Retinal pigment epithelial cell (primary cell): ENCODE results near the gene CELSR1.

ENCODE experiments used
- DNase-seq: peaks from one replicate; pipeline ENCODE4 v3.0.0-alpha.2; 2010; ENCODE audit warnings: low read depth
- H3K4me3 ChIP-seq: 2 replicates; pipeline ENCODE4 v1.5.1; 2011; ENCODE audit warnings: mild to moderate bottlenecking, low read length, control low read depth, moderate library complexity
- TF ChIP-seq, protein P1 (sequence below): conservative IDR thresholded peaks from 2 replicates; pipeline ENCODE4 v1.5.1; 2011; ENCODE audit warnings: low read depth, low read length, control low read depth, inconsistent platforms

Gene CELSR1

GRCh38 chr22:46351767-46352166 lies 185.7 kb downstream of the CELSR1 start:
- H3K4me3 ChIP-seq: no peak overlapping the region
- no peak for DNase-seq
- TF ChIP-seq, protein P1, sequence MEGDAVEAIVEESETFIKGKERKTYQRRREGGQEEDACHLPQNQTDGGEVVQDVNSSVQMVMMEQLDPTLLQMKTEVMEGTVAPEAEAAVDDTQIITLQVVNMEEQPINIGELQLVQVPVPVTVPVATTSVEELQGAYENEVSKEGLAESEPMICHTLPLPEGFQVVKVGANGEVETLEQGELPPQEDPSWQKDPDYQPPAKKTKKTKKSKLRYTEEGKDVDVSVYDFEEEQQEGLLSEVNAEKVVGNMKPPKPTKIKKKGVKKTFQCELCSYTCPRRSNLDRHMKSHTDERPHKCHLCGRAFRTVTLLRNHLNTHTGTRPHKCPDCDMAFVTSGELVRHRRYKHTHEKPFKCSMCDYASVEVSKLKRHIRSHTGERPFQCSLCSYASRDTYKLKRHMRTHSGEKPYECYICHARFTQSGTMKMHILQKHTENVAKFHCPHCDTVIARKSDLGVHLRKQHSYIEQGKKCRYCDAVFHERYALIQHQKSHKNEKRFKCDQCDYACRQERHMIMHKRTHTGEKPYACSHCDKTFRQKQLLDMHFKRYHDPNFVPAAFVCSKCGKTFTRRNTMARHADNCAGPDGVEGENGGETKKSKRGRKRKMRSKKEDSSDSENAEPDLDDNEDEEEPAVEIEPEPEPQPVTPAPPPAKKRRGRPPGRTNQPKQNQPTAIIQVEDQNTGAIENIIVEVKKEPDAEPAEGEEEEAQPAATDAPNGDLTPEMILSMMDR: no peak

- TF ChIP-seq, protein P1: no peak
- no peak overlapping the region for H3K4me3 ChIP-seq
- no peak for DNase-seq
Measured at GRCh38 chr22:46351131-46351735, 186.2 kb downstream of the CELSR1 start.

DNA sequence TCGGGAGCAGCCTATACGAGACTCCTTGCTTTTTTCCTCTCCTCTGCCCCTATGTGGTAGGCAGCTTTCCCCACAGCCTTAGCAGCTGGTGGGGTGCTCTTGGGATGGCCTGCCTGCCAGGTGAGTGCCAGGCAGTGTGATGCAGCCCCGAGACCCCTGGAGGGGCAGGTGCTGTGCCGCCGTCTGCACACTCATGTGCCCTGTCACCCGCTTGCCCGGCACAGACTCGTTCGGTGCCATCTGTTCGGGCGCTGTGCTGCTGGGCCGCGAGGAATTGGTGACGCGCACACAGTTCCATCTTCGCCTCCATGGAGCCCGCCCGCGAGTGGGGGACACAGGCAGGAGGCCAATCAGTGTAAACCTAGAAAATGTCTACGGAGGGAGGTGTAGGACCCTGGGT lies 186.8 kb downstream of the CELSR1 start:
- TF ChIP-seq, protein P1: no peak
- DNase-seq: no peak
- H3K4me3 ChIP-seq: no peak overlapping the region

DNA sequence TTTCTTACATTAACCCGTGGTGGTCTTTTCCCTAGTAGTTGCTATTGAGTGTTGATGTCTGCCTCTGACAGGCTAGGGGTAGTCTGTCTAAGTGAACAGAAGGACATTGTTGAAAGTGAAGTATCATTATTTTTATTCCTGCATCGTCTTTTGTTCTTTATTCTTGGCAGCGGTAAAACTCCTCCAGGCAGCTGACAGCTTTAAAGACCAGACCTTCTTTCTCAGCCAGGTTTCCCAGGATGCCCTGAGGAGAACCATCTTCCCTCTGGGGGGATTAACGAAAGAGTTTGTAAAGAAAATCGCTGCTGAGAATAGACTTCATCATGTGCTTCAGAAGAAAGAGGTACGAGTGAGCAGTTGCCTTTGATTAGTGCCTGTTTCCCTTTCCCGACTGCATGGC lies 187.3 kb downstream of the CELSR1 start:
- DNase-seq: no peak
- no peak overlapping the region for H3K4me3 ChIP-seq
- TF ChIP-seq, protein P1: no peak

DNA sequence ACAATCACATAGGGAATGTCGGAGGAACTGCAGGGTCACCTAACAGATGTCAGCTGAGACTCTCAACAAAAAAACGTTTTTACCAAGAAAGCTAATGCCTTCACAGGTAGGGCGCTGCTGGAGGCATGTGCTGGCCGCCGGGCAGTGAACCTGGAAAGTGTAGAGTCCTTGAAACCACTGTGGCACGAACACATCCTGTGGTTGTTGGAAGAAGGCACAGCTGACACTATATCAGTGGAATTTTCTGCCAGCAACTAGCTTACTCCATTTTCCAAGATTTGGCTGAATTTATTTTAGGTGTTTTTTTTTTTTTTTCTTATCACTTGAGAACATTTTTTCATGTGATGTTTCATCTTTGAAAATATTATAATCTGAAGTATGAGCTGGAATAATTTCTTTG lies 187.7 kb downstream of the CELSR1 start:
- DNase-seq: no peak
- H3K4me3 ChIP-seq: no peak overlapping the region
- TF ChIP-seq, protein P1: no peak

- DNase-seq: no peak
- H3K4me3 ChIP-seq: no peak overlapping the region
- TF ChIP-seq, protein P1: no peak
Measured at GRCh38 chr22:46349238-46349637, 188.2 kb downstream of the CELSR1 start.

GRCh38 chr22:46348099-46348695 lies 189.2 kb downstream of the CELSR1 start:
- no peak for DNase-seq
- no peak overlapping the region for H3K4me3 ChIP-seq
- TF ChIP-seq, protein P1: no peak
